ENCODE data around the gene IQCK.

The IQCK gene

DNA sequence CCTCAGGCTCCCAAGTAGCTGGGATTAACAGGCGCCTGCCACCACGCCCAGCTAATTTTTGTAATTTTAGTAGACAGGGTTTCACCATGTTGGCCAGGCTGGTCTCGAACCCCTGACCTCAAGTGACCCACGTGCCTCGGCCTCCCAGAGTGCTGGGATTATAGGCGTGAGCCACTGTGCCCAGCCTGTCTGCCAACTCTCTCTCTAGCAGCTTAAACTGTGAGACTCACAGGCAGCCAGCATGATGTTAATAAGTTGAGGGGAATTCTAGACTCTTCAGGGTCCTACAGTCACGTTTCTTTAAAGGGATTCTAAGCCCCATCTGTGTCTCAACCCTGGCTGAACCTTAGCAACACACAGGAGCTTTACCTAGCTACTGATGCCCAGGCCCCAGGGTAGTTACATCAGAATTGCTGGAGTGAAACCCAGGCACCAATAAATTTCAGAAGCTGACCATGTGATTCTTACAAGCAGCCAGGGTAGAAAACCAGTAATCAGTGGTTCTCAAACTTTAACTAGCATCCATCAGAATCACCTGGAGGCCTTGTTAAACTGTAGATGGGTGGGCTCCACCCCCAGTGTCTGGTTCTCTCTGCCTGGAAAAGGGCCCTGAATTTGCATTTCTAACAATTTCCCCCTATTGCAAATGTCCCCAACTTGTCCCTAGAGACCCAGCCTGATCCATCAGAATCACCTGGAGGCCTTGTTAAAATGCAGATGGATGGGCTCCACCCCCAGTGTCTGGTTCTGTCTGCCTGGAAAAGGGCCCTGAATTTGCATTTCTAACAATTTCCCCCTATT is 135.9 kb downstream of the IQCK start:
- FAIRE-seq (no peak), DNase-seq (ENCODE audit: insufficient read length, low spot score) (no peak)

- no peak for FAIRE-seq
- DNase-seq (ENCODE audit: insufficient read length, low spot score) = no peak
These were observed 136.4 kb downstream of the IQCK start for GRCh38 chr16:19854543-19854876.

DNA sequence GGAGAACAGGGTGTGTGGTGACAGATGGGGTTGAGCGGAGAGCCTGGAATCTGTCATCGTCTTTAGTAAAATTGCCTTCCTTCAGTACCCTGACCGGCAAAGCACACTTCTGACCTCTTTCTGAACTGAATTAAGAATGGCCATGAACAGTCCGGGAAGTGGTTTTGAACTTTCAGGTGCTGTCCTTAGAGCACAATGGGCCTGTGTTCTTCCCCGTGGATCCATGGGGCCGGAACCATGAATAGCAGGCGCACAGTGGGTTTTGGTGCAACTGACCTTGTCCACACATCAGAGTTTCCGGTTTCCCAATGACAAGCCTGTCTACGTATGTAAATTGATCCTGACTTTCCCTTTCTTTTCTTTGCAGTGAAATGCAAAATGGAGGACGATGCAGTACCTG is 138.0 kb downstream of the IQCK start:
- DNase-seq (ENCODE audit: insufficient read length, low spot score) = no peak
- no peak for FAIRE-seq

- no peak for FAIRE-seq
- no peak for DNase-seq (ENCODE audit: insufficient read length, low spot score)
These were observed 139.7 kb downstream of the IQCK start for GRCh38 chr16:19857593-19858339.

DNA sequence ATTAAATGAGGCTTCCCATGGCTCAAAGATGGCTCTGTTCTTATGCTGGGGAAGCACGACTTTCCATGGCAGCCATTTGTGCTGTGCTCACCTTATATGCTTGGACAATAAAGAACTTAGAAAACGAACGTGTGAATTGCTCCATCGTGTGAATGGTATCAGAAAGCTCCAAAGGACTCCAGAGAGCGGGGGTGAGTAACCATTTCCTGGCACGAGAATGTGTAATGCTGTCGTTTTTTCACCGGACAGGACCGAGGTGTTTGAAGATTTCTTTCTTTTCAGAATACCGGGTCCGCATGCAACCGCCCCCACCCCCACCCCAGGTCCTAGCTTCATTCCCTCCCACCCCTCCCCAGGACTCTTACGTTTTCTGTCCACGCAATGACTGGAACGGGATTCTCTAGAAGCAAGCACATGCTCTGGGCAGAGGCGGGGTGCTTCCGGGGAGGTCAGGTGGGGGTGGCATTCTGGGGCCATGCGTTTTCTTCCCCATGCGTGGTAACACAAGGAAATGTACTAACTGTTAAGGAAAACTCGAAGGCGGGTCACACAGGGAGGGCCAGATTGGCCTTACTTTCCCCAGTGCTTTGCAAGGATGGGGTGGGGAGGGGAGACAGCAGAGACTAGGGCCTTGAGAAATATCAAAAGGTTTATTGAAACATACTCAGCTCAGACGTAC is 140.4 kb downstream of the IQCK start:
- DNase-seq (ENCODE audit: insufficient read length, low spot score) = no peak
- no peak for FAIRE-seq

DNA sequence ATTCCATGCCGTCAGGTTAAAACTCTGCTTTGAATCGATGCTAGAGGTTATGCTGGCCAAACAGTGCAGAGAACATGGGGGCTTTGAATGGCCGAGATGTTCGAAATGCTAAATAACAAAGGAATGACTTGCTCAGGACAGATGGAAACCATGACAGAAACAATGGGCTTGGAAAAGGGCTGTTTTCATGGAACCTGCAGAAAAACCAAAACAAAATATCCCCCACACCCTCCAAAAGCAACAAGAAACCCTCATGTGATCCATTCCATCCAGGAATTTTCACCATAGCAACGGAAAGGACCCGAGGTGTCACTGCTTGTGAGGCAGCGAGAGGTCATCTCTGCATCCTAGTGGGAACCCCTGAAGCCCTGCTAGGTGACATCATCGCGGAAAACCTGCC is 141.1 kb downstream of the IQCK start:
- DNase-seq (ENCODE audit: insufficient read length, low spot score) = no peak
- FAIRE-seq = no peak

DNA sequence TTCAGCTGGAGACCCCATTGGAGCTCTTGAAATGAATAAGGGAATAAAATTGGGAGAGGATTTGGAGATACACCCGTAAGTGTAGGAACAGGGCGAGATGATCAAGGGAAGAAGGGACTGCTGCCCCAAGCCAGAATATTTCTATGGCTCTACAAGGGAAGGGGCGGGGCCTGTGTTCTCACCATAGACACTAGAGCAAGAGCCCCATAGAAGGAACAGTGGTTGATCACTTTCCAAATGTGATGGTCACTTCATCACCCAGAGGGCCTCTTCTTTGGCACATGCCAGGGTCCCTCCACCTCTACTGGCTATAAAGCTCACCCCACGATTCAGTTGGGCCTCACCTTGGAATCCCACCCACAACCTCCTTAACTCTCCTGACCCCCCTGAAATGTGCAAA is 141.5 kb downstream of the IQCK start:
- DNase-seq (ENCODE audit: insufficient read length, low spot score) (no peak), FAIRE-seq (no peak)

GRCh38 chr16:19860166-19861041 is 142.3 kb downstream of the IQCK start:
- DNase-seq (ENCODE audit: insufficient read length, low spot score) (no peak), FAIRE-seq (no peak)

DNA sequence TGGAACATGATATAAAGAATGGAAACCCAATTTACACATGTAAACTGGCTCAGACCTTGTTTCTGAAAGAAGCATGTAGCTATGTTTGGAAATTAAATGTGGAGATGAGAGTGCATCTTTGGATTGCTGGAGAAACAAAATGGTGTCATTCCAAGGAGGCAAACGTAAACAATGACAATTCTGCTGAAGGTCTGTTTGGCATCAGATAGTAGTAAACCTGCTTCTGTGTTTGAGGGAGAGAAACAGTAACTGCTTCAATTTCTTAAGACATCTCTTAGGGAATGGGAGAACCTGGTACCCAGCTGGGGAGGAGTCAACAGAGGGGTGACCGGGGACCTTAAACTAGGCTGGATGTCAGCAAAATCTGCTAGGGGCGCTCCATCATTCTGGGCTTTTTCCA is 143.1 kb downstream of the IQCK start:
- no peak for DNase-seq (ENCODE audit: insufficient read length, low spot score)
- no peak for FAIRE-seq

GRCh38 chr16:19861811-19862327 is 143.8 kb downstream of the IQCK start:
- FAIRE-seq = no peak

GRCh38 chr16:19863990-19864389 is 145.9 kb downstream of the IQCK start:
- FAIRE-seq = no peak

More at GRCh38 chr16:19861811-19862327, 143.8 kb downstream of the IQCK start:
- DNase-seq (ENCODE audit: insufficient read length, low spot score) = no peak

DNA sequence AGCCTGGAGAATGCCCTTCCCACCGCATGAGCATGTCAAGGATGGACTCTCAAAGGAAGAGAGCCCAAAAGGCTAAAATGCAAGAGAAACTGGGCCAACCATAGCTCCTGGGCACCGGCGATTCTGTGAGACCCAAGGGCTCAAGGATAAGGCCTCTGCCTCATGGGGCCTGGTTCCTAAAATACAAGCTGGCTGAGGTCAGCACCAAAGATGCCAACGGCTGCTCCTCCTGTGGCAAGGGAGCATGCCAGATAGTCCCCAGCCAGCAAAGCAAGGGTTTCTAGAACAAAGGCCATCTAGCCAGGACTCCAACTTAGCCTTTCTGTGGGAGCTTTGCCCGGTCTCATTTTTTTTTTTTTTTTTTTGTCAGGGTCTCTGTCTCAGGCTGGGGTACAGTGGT is 146.5 kb downstream of the IQCK start:
- FAIRE-seq (no peak), DNase-seq (ENCODE audit: insufficient read length, low spot score) (no peak)

More at GRCh38 chr16:19863990-19864389, 145.9 kb downstream of the IQCK start:
- DNase-seq (ENCODE audit: insufficient read length, low spot score) = no peak

DNA sequence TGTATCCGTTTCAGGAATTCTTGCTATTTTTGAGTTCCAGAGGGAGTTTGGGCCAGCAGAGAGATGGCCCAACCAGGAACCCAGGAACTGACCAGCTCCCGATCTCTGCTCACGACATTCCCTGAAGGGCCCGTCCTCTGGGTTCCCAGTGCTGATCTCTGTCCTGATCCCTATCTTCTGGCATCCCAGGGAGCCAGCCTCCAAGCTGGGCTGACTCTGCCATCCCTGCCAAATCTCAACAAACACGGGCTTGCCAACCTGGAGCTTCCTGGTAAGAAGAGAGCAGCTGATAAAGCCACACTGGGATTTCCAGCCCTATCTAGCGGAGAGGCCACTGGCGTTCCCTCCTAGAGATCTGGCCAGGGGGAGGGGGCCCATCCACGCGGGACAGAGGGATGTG is 150.3 kb downstream of the IQCK start:
- DNase-seq (ENCODE audit: insufficient read length, low spot score) (no peak), FAIRE-seq (no peak)

- DNase-seq (ENCODE audit: insufficient read length, low spot score) = no peak
- FAIRE-seq = no peak
These were observed 153.7 kb downstream of the IQCK start for GRCh38 chr16:19871721-19872120.

DNA sequence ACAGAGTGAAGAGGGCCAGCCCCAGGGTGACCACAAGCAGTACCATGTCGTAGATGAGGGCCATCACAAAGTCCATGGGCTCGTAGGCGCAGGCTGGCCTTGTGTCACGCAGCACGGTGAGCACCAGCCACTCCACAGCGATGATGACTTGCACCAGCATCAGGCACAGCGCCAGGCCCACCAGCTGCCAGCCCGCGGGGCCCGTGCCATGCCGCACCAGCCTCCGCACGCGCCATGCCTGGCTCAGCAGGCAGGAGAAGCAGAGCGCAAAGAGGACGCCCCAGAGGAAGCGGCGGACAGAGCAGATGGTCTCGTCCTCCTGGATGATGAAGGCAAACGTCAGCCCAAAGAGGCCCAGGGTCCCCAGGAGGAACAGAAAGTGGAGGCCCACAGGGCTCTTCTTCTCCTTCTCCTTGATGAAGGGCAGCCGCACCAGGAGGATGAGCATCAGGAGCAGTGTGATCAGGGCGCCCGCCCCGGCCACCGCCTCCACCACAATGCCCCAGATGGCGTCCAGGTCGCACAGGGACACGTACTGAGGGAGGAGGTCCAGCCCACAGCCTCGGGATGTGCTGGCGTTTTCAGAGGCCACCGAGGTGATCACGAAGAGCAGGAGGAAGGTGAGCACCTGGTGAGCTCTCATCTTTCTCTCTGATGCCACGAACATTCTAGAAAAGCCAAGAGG is 154.2 kb downstream of the IQCK start:
- no peak for FAIRE-seq
- no peak for DNase-seq (ENCODE audit: insufficient read length, low spot score)

- DNase-seq (ENCODE audit: insufficient read length, low spot score) = no peak
- FAIRE-seq = no peak
These were observed 154.9 kb downstream of the IQCK start for GRCh38 chr16:19872935-19873334.

DNA sequence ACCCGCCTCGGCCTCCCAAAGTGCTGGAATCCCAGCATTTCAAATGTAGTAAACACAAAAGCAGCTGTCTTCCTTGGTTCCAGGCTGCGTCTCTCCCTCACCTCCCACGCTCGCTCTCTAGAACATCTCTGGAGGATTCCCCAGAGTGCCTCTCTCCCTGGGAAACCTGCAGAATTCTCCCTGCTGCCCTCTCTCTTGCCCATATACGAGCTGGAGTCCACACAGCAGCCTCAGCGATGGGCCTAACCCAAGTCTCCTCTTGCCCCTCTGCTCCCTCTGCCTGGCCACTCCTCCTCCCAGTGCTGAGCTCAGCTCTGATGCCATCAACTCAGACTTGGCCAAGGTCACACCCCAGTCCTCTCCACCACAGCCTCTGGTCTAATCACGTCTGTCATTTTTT is 156.0 kb downstream of the IQCK start:
- FAIRE-seq (no peak), DNase-seq (ENCODE audit: insufficient read length, low spot score) (no peak)

GRCh38 chr16:19874851-19875546 is 156.9 kb downstream of the IQCK start:
- DNase-seq (ENCODE audit: insufficient read length, low spot score) (no peak), FAIRE-seq (no peak)

DNA sequence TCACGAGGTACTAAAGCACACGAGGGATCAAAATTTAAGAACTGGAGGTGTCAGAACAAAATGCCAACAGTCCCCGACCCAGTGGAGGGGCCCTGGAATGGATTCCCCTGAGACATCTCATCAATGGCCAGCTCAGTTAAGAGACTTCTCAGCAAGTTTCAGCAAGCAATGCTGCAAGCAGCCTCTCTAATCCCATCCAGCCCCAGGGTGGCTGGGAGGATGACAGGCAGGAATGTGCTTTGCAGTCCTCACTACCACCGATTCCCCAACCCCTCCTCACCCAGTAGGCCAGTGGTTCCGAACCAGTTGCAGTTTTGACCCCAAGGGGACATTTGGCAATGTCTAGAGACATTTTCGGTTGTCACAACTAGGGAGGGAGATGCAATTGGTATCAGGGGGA is 157.8 kb downstream of the IQCK start:
- FAIRE-seq (no peak), DNase-seq (ENCODE audit: insufficient read length, low spot score) (no peak)
